WTC11 (cell line): Measurements from ENCODE around the gene CLMN. TPM values are rescaled to one million over a fixed set of nuclear protein-coding genes. Genes with fewer than 3 reads are reported as not detected.

Source experiments
- ATAC-seq: fragments of 200-7000 bp; cut with Tn5 transposase; 2 replicates; pipeline ENCODE4 v1.10.0; 2021; ENCODE audit warnings: mild to moderate bottlenecking, moderate library complexity
- CTCF ChIA-PET: fragments of 300-600 bp; sonication (Branson Sonifier 250); formaldehyde crosslinking; loops from one replicate; lab custom pipeline; 2021; ENCODE audit warnings: antibody characterized with exemption; lab: Charles Lee
- POLR2A ChIA-PET: fragments of 350-600 bp; sonication (Branson Sonifier 250); formaldehyde crosslinking; loops from one replicate; lab custom pipeline; 2021; ENCODE audit warnings: antibody characterized with exemption; lab: Charles Lee
- DNase-seq: peaks from one replicate; pipeline ENCODE4 v3.0.0; 2021; ENCODE audit warnings: low spot score
- H3K27ac Mint-ChIP-seq: 2 replicates; pipeline ENCODE4 v1.8.0; 2021; ENCODE audit warnings: mixed read lengths
- H3K27me3 Mint-ChIP-seq: 2 replicates; pipeline ENCODE4 v1.8.0; 2021; ENCODE audit warnings: low read depth, mild to moderate bottlenecking, moderate library complexity, mixed read lengths
- H3K36me3 Mint-ChIP-seq: 2 replicates; pipeline ENCODE4 v1.8.0; 2021; ENCODE audit warnings: mixed read lengths
- H3K4me1 Mint-ChIP-seq: 2 replicates; pipeline ENCODE4 v1.8.0; 2022; ENCODE audit warnings: mixed read lengths
- H3K4me3 Mint-ChIP-seq: 2 replicates; pipeline ENCODE4 v1.8.0; 2021; ENCODE audit warnings: mild to moderate bottlenecking, moderate library complexity, mixed read lengths
- H3K9me3 Mint-ChIP-seq: 2 replicates; pipeline ENCODE4 v1.8.0; 2021; ENCODE audit warnings: mixed read lengths
- AFF4 ChIP-seq: sonication (generic); formaldehyde crosslinking; IDR thresholded peaks from 2 replicates; pipeline ENCODE4 v1.8.1; 2023; ENCODE audit warnings: mild to moderate bottlenecking, missing genetic modification reagents, borderline replicate concordance
- CBFB ChIP-seq: sonication (generic); formaldehyde crosslinking; IDR thresholded peaks from 2 replicates; pipeline ENCODE4 v1.8.1; 2022; ENCODE audit warnings: mild to moderate bottlenecking, low read depth, missing genetic modification reagents
- E2F5 ChIP-seq: sonication (generic); formaldehyde crosslinking; IDR thresholded peaks from 2 replicates; pipeline ENCODE4 v1.8.1; 2022; ENCODE audit warnings: mild to moderate bottlenecking, moderate library complexity, missing genetic modification reagents
- KAT7 ChIP-seq: sonication (generic); formaldehyde crosslinking; IDR thresholded peaks from 2 replicates; pipeline ENCODE4 v1.8.1; 2023; ENCODE audit warnings: missing genetic modification reagents, mild to moderate bottlenecking, borderline replicate concordance
- MYBL2 ChIP-seq: sonication (generic); formaldehyde crosslinking; IDR thresholded peaks from 2 replicates; pipeline ENCODE4 v1.8.1; 2023; ENCODE audit warnings: mild to moderate bottlenecking, moderate library complexity, missing genetic modification reagents
- NFYB ChIP-seq: sonication (generic); formaldehyde crosslinking; conservative IDR thresholded peaks from 2 replicates; pipeline ENCODE4 v1.8.0; 2022; ENCODE audit warnings: low read depth, missing genetic modification reagents
- NR3C1 ChIP-seq: sonication (generic); formaldehyde crosslinking; conservative IDR thresholded peaks from 2 replicates; pipeline ENCODE4 v1.8.1; 2023; ENCODE audit warnings: low read depth, mild to moderate bottlenecking, missing genetic modification reagents
- SP1 ChIP-seq: sonication (generic); formaldehyde crosslinking; conservative IDR thresholded peaks from 2 replicates; pipeline ENCODE4 v1.8.1; 2022; ENCODE audit warnings: missing genetic modification reagents
- USF1 ChIP-seq: sonication (generic); formaldehyde crosslinking; IDR thresholded peaks from 2 replicates; pipeline ENCODE4 v1.8.0; 2022; ENCODE audit warnings: mild to moderate bottlenecking, missing genetic modification reagents
- ZBTB21 ChIP-seq: sonication (generic); formaldehyde crosslinking; IDR thresholded peaks from 2 replicates; pipeline ENCODE4 v1.8.1; 2023; ENCODE audit warnings: mild to moderate bottlenecking, missing genetic modification reagents, borderline replicate concordance
- ZNF416 ChIP-seq: fragments of 250-450 bp; sonication (Bioruptor Pico); IDR thresholded peaks from 2 replicates; pipeline ENCODE4 v1.9.0; 2021; ENCODE audit warnings: mild to moderate bottlenecking, inconsistent platforms
- ZNF423 ChIP-seq: fragments of 250-450 bp; sonication (Bioruptor Pico); IDR thresholded peaks from 2 replicates; pipeline ENCODE4 v2.1.2; 2022; ENCODE audit warnings: mild to moderate bottlenecking, moderate library complexity
- ZNF425 ChIP-seq: fragments of 250-450 bp; sonication (Bioruptor Pico); conservative IDR thresholded peaks from 2 replicates; pipeline ENCODE4 v1.9.0; 2021; ENCODE audit warnings: mild to moderate bottlenecking
- ZNF512 ChIP-seq: sonication (generic); formaldehyde crosslinking; IDR thresholded peaks from 2 replicates; pipeline ENCODE4 v1.8.1; 2022; ENCODE audit warnings: missing genetic modification reagents, borderline replicate concordance
- total RNA-seq: library from RNA; stranded (reverse); gene quantifications from 3 replicates; pipeline ENCODE4 v1.2.3, GENCODE V29; 2021

Gene CLMN
- total RNA-seq, 1 experiment from 2014 or later, result 12.2 TPM

- Mint-ChIP-seq H3K27ac (peak overlapping the region; percentile 90), H3K9me3 (no peaks in the 10 kb centered on the region), H3K27me3 (no peaks in the 10 kb centered on the region), H3K36me3 (0 out of 2 replicates have a peak, but pooled peaks cover 2% of the 10 kb centered on the region), H3K4me1 (peaks cover 63% of the 10 kb centered on the region), H3K4me3 (peak overlapping the region; percentile 8; the same call in 1 of the 2 replicates)
- DNase-seq, result no peak
- TF ChIP-seq ZNF425, result no peak
- TF ChIP-seq ZBTB21 (CRISPR knock-in tag), result no peak
- TF ChIP-seq KAT7 (CRISPR knock-in tag), result no peak
- TF ChIP-seq USF1 (CRISPR knock-in tag), result no peak
- no peak for TF ChIP-seq SP1 (CRISPR knock-in tag)
- TF ChIP-seq MYBL2, result no peak
- TF ChIP-seq E2F5 (CRISPR knock-in tag), result no peak
- TF ChIP-seq NR3C1 (CRISPR knock-in tag), result no peak
- TF ChIP-seq CBFB, result no peak
- TF ChIP-seq ZNF416 (CRISPR knock-in tag), result no peak
- TF ChIP-seq ZNF423 (CRISPR knock-in tag), result no peak
- TF ChIP-seq AFF4 (CRISPR knock-in tag), result no peak
- no peak for TF ChIP-seq NFYB (CRISPR knock-in tag)
- CTCF ChIA-PET, result interaction anchor here (0.8 to 1.2 kb wide), 2 partner anchors 19 to 224 kb away, joined by 3 to 5 read pairs; no protein-coding TSS in a partner anchor
- no peak for ATAC-seq
- POLR2A ChIA-PET, result no interaction called here
Observed at GRCh38 chr14:95137804-95138167, 181.9 kb downstream of the CLMN start.

GRCh38 chr14:95137164-95137803 lies 182.4 kb downstream of the CLMN start:
- Mint-ChIP-seq H3K27ac (peak overlapping the region; percentile 90), H3K27me3 (no peaks in the 10 kb centered on the region), H3K4me1 (peaks cover 58% of the 10 kb centered on the region), H3K4me3 (no peak overlapping the region)
- no peak for DNase-seq
- no peak for ATAC-seq
- POLR2A ChIA-PET, result no interaction called here
- TF ChIP-seq ZNF425, result no peak
- peak; percentile 58; the same call in 1 of the 2 replicates for TF ChIP-seq ZNF512 (CRISPR knock-in tag)
- TF ChIP-seq, all 79 proteins: peak for 1
- CTCF ChIA-PET, result interaction anchor here (0.8 to 1.2 kb wide), 2 partner anchors 19 to 224 kb away, joined by 3 to 5 read pairs; no protein-coding TSS in a partner anchor
- no peaks in the 10 kb centered on the region for H3K9me3 Mint-ChIP-seq
- 0 out of 2 replicates have a peak, but pooled peaks cover 2% of the 10 kb centered on the region for H3K36me3 Mint-ChIP-seq
